Activated naive CD4-positive, alpha-beta T cell treated with anti-CD3 and anti-CD28 coated beads, Interleukin-2, amount 50 U/mL, for 16 hours (primary cell): ENCODE results near the gene CDK15.
"Not testable (repeated sequence)": the region's sequence is repeated elsewhere in the genome, so short reads cannot be mapped to it uniquely, and the experiment has no call there.

ENCODE experiments used
- DNase-seq: peaks from one replicate; pipeline ENCODE4 v3.0.0-alpha.2; 2020

The CDK15 gene

GRCh38 chr2:201790989-201791388, 15.3 kb upstream of the CDK15 start:
- DNase-seq = no peak

- DNase-seq = no peak
Measured at GRCh38 chr2:201793631-201794030, 12.7 kb upstream of the CDK15 start.

GRCh38 chr2:201794294-201794693, 12.0 kb upstream of the CDK15 start:
- DNase-seq = no peak

GRCh38 chr2:201795607-201796477, 10.5 kb upstream of the CDK15 start:
- DNase-seq = no peak

- no peak for DNase-seq
Measured at GRCh38 chr2:201796478-201796865, 9.9 kb upstream of the CDK15 start.

GRCh38 chr2:201797175-201797840, 9.0 kb upstream of the CDK15 start:
- DNase-seq = no peak

- DNase-seq = no peak
Measured at GRCh38 chr2:201798252-201798913, 8.0 kb upstream of the CDK15 start.

- not testable (repeated sequence) for DNase-seq
Measured at GRCh38 chr2:201798914-201799285, 7.4 kb upstream of the CDK15 start.

GRCh38 chr2:201807452-201807999, 1.2 kb downstream of the CDK15 start:
- no peak for DNase-seq

- DNase-seq = no peak
Measured at GRCh38 chr2:201808027-201808426, 1.7 kb downstream of the CDK15 start.

- DNase-seq = no peak
Measured at GRCh38 chr2:201809633-201810032, 3.3 kb downstream of the CDK15 start.

- DNase-seq = not testable (repeated sequence)
Measured at GRCh38 chr2:201810604-201811003, 4.3 kb downstream of the CDK15 start.

- no peak for DNase-seq
Measured at GRCh38 chr2:201813996-201814760, 7.8 kb downstream of the CDK15 start.

- no peak for DNase-seq
Measured at GRCh38 chr2:201816657-201817575, 10.6 kb downstream of the CDK15 start.

GRCh38 chr2:201820383-201821007, 14.2 kb downstream of the CDK15 start:
- no peak for DNase-seq

- no peak for DNase-seq
Measured at GRCh38 chr2:201821080-201821479, 14.7 kb downstream of the CDK15 start.

GRCh38 chr2:201824212-201824611, 17.9 kb downstream of the CDK15 start:
- DNase-seq = no peak

GRCh38 chr2:201827621-201828020, 21.3 kb downstream of the CDK15 start:
- DNase-seq = no peak

- no peak for DNase-seq
Measured at GRCh38 chr2:201828220-201828619, 21.9 kb downstream of the CDK15 start.

GRCh38 chr2:201830666-201831065, 24.3 kb downstream of the CDK15 start:
- DNase-seq = no peak

- DNase-seq = no peak
Measured at GRCh38 chr2:201831469-201831868, 25.1 kb downstream of the CDK15 start.
